ENCODE data around the gene FRG2B.

- TF ChIP-seq CTCF (conservative IDR thresholded peaks at IDR 0.05): no peak
- no peak for TF ChIP-seq EZH2 (IDR thresholded peaks at IDR 0.05; ENCODE audit: low read depth)
These were observed 10.0 kb downstream of the FRG2B start for GRCh38 chr10:133616371-133617130.

Data from PC-9 (cell line).